ENCODE data around the gene MRAP.

MRAP gene

GRCh38 chr21:32350211-32350980 lies 51.7 kb downstream of the MRAP start:
- DNase-seq: no peak

- DNase-seq: no peak
Measured at GRCh38 chr21:32350981-32351380, 52.3 kb downstream of the MRAP start.

GRCh38 chr21:32351428-32351827 lies 52.8 kb downstream of the MRAP start:
- DNase-seq: no peak

DNA sequence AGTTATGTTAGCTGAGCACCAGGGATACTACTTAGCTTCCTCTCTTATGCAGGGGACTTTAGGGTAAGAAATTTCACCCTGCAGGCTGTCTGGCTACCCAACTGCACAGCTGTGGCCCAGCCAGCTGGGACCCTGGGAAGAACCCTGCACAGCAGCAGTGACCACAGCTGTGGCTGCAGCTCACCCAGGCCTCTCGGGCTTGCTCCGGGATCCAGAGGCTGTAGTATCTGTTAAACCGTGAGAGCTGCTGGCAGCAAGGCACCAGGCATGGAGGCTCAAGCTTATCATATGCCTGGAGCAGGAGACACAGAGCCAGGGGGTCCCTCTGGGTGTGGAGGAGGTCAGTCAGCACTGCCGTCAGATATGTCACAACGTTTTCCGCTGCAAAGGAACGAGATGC lies 53.9 kb downstream of the MRAP start:
- DNase-seq: no peak

DNA sequence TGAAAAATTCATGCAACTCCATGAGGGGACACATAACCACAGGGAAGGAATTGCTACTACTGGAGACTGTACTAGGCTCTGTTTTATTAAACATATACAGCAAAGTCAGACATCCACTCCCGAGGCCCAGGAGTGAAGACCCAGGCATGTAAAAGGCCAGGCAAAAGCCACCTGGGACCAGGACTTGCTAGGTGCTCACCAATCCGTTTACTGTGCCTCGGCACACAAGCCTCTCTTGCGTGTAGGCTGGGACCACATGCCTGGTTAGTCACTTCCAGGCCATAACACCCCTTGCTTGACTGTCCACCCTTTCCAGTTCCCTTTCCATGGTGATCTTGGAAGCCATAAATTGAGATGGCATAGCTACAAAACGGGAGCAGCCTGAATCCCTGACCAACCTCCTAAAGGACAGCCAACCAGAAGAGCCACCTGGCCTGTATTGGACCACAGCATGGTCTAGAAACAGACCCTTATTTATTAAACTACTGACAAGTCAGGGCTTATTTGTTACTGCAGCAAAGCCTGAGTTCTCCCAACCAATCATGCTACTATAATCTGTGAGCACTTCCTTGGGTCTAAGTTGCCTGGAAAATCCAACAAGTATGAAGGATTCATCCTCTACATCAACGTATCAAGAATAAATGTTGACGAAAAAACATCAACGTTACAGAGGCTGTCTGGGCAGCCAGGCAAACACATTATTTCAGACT lies 54.5 kb downstream of the MRAP start:
- no peak for DNase-seq

GRCh38 chr21:32356874-32357395 lies 58.3 kb downstream of the MRAP start:
- no peak for DNase-seq

DNA sequence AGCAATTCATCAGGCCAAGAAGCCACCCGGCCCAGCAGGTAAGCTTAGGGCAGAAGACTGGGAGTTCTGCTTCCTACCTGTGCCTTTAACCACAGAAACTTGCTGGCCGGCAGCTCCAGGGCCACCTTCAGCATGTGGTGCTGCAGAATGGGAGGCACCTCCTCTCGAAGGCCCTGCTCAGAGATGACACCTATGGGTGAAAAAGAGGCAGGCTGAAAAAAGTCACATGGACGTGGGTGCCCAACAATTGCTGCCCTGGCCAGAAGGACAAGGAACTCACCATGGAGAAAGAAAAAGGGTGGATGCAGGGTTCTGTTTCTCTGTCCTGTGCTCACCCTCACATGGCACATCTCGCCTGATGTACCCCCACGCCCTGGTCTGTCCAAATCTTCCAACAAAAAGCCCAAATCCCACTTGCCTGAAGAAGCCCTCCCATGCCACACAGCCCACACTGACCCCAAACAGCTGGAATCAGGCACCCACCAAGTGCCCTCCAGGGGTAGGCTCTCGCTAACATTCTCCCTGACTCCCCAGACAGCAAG lies 61.1 kb downstream of the MRAP start:
- no peak for DNase-seq

GRCh38 chr21:32360401-32360975 lies 61.8 kb downstream of the MRAP start:
- no peak for DNase-seq

All from stimulated activated CD4-positive, alpha-beta T cell treated with anti-CD3 and anti-CD28 coated beads, Interleukin-4, amount 100 ng/mL, for 1 hour (primary cell).